Lower leg skin (tissue), 4 donors: ENCODE measurements around the gene PTPRU. TPM values are rescaled to one million over a fixed set of nuclear protein-coding genes. Genes with fewer than 3 reads are reported as not detected.

ENCODE experiments used
- DNase-seq, 2 donors: peaks; one replicate each; pipeline ENCODE4 v3.0.0-alpha.2; 2019; ENCODE audit warnings: low spot score in 2 of 2
- H3K4me3 ChIP-seq: fragments of 200-600 bp; sonication (generic); 2 replicates; pipeline ENCODE4 v1.5.1; 2017; ENCODE audit warnings: mild to moderate bottlenecking, low read depth; ENCODE audit not compliant: poor library complexity, severe bottlenecking
- POLR2A ChIP-seq, 2 donors: fragments of 450-650 bp; IDR thresholded peaks; one replicate each; pipeline ENCODE4 v1.6.1; 2016 to 2017; ENCODE audit warnings: antibody characterized with exemption in 2 of 2, mild to moderate bottlenecking in 1 of 2, moderate library complexity in 1 of 2
- WGBS, 2 donors: methylation state at CpG; one replicate each; pipeline ENCODE4 v1.1.5; 2018; 5-methylcytosine and 5-hydroxymethylcytosine counted together
- intact Hi-C: fragments of 100-400 bp; cut with DNase I; formaldehyde crosslinking; loops from one replicate; pipeline ENCODE4 v1.15.0; 2023; ENCODE audit warnings: low total_unique reads
- total RNA-seq, 4 donors: library from RNA; depleted of rRNA; stranded (reverse); fragments of >200 nt; gene quantifications; one replicate each; pipeline ENCODE4 v1.1.0, GENCODE V29; 2016
- TF ChIP-seq, protein P1 (sequence below), 3 donors: fragments of 450-650 bp; IDR thresholded peaks; one replicate each; pipeline ENCODE4 v1.5.1; 2016; ENCODE audit warnings: antibody characterized with exemption in 3 of 3, mild to moderate bottlenecking in 3 of 3, moderate library complexity in 2 of 3

PTPRU gene
- total RNA-seq, 4 donors from 2014 or later: 15.9 to 56.3 (median 30.6) TPM

DNA sequence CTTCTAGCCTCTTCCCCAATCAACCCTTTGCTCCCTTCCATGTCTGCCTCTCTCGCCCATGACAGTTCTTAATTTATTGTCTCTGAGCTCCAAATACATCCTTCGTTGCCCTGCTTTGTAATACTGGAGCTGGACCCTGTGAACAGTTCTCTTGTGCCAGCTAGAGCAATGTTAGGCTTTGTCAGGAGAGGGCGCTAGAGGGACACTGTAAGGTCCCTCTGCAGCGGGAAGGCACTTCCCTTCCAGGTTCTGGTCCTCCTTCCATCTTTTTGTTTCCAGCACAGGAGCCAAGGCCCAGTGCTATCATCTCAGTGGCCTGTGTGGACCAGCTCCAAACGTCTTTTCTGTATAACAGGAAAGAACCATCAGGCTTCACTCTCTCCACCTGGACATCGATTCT is 95.9 kb downstream of the PTPRU start:
- intact Hi-C loops: no loop called here
- TF ChIP-seq POLR2A (IDR thresholded peaks at IDR 0.05): no peak
- TF ChIP-seq, protein P1, sequence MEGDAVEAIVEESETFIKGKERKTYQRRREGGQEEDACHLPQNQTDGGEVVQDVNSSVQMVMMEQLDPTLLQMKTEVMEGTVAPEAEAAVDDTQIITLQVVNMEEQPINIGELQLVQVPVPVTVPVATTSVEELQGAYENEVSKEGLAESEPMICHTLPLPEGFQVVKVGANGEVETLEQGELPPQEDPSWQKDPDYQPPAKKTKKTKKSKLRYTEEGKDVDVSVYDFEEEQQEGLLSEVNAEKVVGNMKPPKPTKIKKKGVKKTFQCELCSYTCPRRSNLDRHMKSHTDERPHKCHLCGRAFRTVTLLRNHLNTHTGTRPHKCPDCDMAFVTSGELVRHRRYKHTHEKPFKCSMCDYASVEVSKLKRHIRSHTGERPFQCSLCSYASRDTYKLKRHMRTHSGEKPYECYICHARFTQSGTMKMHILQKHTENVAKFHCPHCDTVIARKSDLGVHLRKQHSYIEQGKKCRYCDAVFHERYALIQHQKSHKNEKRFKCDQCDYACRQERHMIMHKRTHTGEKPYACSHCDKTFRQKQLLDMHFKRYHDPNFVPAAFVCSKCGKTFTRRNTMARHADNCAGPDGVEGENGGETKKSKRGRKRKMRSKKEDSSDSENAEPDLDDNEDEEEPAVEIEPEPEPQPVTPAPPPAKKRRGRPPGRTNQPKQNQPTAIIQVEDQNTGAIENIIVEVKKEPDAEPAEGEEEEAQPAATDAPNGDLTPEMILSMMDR (IDR thresholded peaks at IDR 0.05): no peak
- DNase-seq: no peak
- no peak overlapping the region for H3K4me3 ChIP-seq
- WGBS, 2 donors: 44 to 49% methylated on average over 6 of the region's 6 CpGs

DNA sequence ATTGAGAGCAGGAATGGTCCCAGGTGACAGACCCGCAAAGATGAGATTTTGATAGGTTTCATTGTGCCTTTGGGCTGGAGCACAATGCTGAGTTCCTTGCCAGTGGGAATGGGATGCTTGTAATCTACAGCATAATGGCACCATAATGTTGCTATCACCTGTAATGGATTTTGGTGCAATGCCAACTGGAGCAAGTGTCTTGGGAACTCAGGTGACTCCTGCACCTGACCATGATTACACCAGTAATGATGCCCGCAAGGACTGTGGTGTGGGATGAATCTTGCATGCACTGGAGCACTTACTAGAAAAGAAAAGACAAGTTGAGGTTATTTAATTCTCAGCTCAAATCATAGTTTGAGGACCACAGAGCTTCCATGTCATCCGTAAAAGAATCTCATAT is 96.7 kb downstream of the PTPRU start:
- DNase-seq: no peak
- no peak overlapping the region for H3K4me3 ChIP-seq
- WGBS, 2 donors: 56 to 57% methylated on average over 3 of the region's 3 CpGs
- intact Hi-C loops: no loop called here
- no peak for TF ChIP-seq POLR2A (IDR thresholded peaks at IDR 0.05)
- TF ChIP-seq, protein P1 (IDR thresholded peaks at IDR 0.05): no peak

DNA sequence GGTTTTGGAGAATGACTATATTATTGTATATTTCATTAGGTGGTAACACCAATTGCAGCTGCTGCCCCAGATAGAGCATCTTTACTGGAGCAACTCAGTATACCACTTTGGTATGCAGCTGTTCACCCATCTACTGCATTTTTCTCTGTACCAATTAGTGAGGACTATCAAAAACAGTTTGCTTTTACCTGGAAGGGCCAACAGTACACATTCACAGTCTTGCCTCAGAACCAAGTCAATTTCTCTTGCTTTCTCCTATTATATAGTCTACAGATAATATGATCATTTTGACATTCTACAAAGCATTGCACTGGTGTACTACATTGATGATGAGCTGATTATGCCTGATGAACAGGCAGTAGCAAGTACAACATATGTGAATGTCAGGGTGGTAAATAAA is 99.3 kb downstream of the PTPRU start:
- H3K4me3 ChIP-seq: no peak overlapping the region
- no peak for DNase-seq
- TF ChIP-seq, protein P1 (IDR thresholded peaks at IDR 0.05): no peak
- TF ChIP-seq POLR2A (IDR thresholded peaks at IDR 0.05): no peak
- intact Hi-C loops: no loop called here

DNA sequence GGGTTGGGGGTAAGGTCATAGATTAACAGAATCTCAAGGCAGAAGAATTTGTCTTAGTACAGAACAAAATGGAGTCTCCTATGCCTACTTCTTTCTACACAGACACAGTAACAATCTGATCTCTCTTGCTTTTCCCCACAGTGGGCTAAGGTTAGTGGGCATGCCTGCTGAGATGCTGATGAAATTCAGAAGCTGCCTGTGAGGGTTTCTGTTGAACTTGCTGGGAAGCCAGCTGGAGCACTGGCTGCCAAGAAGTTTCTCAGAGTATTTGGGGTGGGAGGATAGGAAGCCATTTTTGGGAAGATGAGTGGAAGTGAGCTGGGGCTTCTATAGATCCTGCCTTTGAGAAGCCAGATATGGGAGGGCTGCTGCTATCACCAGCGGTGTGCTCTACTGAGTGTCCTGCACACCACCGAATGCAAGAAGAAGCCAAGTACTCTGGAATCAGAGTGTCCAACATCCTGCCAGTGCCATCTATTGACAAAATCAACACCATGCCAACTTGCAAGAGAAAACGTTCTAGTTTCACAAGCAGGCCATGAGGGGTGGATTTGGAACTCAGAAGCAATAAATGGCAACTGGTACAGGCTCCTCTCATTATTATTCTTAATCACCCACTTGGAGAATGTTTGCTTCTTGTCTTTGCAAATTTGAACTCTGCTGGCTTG is 102.7 kb downstream of the PTPRU start:
- TF ChIP-seq, protein P1 (IDR thresholded peaks at IDR 0.05): no peak
- no peak for TF ChIP-seq POLR2A (IDR thresholded peaks at IDR 0.05)
- DNase-seq: no peak
- intact Hi-C loops: no loop called here
- H3K4me3 ChIP-seq: no peak overlapping the region
- WGBS, 2 donors: 56 to 60% methylated on average over 3 of the region's 3 CpGs

DNA sequence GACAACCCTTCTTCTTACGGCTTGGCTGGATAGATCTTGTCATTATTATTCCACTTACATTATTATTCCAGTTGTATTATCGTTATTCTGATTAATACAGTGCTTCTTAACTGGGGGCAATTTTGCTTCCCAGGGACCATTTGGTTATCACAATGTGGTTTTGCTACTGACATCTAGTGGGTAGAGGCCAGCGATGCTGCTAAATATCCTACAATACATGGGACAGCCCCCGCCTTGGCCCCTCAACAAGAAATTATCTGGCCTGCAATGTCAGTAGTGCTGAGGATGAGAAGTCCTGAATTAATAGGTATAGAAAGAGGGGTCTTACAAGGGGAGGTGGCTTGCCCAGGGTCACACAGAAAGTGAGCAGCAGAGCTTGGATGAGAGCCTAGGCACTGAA is 105.6 kb downstream of the PTPRU start:
- no peak for TF ChIP-seq POLR2A (IDR thresholded peaks at IDR 0.05)
- TF ChIP-seq, protein P1 (IDR thresholded peaks at IDR 0.05): no peak
- DNase-seq: no peak
- intact Hi-C loops: no loop called here
- WGBS, 2 donors: 63 to 85% methylated on average over 4 of the region's 4 CpGs
- H3K4me3 ChIP-seq: no peak overlapping the region

- H3K4me3 ChIP-seq: no peak overlapping the region
- WGBS, 2 donors: 55 to 66% methylated on average over 7 of the region's 7 CpGs
- no peak for DNase-seq
- no peak for TF ChIP-seq POLR2A (IDR thresholded peaks at IDR 0.05)
- TF ChIP-seq, protein P1 (IDR thresholded peaks at IDR 0.05): no peak
- intact Hi-C loops: no loop called here
Measured at GRCh38 chr1:29342351-29342750, 106.0 kb downstream of the PTPRU start.
